C1 segment of cervical spinal cord (tissue), 14 donors: ENCODE data around the gene TBL1XR1.
"Not testable (repeated sequence)": the region's sequence is repeated elsewhere in the genome, so short reads cannot be mapped to it uniquely, and the experiment has no call there.

Experiments
- DNase-seq, 14 donors: peaks; one replicate each; lab custom pipeline; 2025; lab: John Stamatoyannopoulos, UW

Gene TBL1XR1

DNA sequence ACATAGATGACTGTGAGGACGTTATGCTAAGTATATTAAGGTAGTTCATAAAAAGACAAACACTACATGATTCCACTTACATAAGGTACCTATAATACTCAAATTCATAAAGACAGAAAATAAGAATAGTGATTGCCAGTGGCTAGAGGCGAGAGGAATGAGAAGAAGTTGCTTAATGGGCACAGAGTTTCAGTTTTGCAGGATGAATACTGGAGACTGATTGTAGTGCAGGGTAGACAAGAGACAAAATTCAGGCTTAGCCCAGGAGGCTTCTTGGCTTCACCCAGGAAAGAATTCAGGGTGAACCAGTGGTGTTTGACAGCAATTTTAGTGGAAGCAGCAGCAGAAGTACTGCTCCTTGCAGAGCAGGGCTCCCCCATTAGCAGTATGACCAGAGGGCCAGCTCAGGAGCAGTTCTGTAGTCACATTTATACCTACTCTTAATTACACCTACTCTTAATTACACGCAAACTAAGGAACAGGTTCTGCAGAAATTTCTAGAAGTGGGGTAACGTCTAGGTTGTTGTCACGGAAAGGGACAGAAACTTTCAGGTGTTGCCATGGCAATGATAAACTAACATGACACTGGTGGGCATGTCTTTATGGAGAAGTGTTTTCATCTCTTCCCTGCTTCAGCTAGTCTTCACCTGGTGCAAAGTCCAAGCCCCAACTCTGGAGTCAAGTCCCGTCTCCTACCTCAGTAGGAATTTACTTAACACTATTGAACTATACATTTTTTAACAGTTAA is 55.2 kb downstream of the TBL1XR1 start:
- DNase-seq: no peak

GRCh38 chr3:177141471-177141870 is 55.8 kb downstream of the TBL1XR1 start:
- DNase-seq: no peak

DNA sequence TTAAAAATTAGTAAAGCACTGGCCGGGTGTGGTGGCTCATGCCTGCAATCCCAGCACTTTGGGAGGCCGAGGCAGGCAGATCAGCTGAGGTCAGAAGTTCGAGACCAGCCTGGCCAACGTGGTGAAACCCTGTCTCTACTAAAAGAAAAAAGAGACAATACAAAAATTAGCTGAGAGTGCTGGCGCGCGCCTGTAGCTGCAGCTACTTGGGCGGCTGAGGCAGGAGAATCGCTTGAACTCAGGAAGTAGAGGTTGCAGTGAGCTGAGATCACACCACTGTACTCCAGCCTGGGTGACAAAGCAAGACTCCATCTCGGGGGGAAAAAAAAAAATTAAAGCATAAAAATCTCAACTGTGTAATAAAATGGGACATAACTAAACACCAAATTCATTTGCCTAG is 58.1 kb downstream of the TBL1XR1 start:
- not testable (repeated sequence) for DNase-seq

GRCh38 chr3:177137774-177138705 is 59.2 kb downstream of the TBL1XR1 start:
- no peak for DNase-seq

DNA sequence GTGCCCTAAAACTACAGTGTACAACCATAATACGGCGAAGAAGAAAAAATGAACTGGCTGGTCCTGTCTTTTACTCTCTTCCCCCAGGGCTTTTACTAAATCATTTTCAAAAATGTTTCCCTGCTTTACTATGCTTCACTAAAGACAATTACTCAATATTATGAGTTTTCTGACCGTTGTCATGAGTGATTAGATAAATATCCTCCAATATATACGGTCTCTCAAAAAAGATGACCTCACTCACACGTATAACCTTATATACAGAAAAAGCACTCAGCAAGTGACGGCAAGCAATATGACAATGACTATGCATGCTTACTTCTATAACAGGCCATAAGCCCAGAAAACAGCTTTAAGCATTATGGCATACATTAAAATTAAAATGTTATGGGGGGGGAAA is 60.5 kb downstream of the TBL1XR1 start:
- no peak for DNase-seq

GRCh38 chr3:177135841-177136492 is 61.3 kb downstream of the TBL1XR1 start:
- no peak for DNase-seq

DNA sequence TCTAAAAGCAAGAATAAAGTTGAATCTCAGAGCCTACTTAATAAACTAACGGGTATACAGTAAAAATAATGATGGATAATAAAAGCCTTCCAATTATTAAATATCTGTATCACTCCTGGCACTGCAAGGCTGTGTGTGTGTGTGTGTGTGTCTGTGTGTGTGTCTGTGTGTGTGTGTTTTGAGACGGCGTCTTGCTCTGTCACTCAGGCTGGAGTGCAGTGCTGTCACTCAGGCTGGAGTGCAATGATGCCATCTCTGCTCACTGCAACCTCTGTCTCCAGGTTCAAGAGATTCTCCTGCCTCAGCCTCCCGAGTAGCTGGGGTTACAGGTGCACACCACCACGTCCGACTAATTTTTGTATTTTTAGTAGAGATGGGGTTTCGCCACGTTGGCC is 62.5 kb downstream of the TBL1XR1 start:
- DNase-seq: no peak

DNA sequence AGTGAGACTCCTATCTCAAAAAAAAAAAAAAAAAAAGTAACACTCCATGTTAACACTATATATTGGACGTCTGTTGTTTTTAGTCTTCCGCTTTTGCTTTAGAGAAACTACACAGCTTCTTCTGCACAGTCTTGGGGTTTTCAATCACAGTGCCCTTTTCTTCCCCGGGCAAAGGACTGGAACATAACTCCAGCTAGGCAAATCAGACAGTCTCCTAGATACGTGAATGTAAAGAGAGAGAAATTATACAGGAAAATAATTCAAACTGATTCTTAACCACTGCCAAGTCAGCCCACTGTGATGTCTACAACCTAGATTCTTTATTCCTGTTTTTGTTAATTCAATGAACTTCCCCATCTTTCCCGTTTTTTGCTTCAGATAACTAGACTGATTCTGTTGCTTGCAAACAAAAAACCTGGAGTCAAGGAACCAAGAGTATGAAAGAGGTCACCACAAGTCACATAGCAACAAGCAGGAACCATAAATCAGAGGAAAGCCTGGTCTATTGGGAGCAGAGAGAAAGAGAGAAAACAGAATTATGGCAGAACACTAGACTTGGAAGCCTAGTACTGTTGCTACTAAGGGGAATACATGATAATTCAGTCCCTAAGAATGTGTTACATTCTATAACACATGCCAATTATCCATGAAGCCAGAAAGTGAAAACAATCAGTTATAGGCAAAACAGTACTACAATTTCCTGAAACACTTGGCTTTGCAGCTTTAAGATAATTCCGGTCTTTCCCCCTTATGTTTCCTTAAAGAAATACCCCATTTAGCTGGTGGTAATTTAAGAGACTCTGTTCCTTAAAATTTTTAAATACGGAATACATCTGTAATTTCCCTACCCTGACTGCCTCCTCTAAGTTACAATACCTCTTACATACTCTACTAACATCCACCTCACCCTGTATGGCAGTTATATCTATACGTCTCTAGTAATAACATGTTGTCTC is 63.1 kb downstream of the TBL1XR1 start:
- no peak for DNase-seq

DNA sequence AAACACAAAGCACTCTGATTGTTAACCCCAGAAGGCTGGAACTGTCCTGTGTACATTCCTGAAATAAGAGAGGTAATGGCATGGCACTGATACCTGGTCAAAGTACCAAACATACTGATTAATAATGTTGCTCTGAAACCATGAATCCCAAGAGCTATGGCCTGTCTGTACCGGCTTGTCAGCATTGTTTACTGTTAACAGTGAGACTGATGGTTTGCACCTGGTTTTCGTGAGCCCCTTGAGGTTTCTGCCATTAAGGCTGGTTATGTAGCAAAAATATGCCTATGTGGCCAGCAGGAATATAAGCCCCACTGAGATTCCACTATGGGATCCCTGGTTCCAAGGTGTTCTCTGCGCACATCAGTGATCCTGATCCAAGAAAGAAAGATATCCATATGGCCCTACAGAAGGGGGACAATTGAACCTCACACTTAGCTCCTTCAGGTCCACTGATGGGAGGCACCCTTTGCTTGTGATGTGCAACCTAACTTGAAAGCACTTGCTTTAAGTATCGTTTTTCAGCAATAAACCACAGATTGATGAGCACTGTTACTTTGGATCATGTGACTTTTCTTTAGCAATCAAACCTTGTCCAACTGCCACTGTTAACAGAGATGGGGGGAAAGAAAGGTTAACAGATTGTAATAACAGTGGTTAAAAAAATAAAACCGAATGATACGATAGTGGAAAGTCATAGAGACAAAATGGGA is 65.2 kb downstream of the TBL1XR1 start:
- peak in 1 of 14 donors; percentile 24 for DNase-seq

DNA sequence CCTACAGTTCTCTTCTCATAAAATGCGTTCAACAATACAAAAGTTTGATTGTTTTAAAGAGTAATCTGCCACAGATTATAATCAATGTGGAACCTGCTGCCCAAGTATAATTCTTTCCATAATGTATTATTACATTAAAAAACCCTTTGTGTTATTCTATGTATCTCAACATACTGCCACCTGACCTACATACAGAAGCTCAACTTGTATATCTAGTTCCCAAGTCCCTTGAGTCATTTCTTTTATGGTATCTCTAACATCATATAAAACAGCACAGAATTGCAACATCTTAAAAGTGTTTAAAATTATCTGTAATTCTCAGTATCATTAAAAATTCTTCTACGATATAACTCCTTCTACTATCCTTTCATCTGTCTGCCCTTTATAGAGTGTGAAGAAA is 70.3 kb downstream of the TBL1XR1 start:
- DNase-seq: no peak

- DNase-seq: peak in 1 of 14 donors; percentile 8
Observed at GRCh38 chr3:177126015-177126773, 71.1 kb downstream of the TBL1XR1 start.

DNA sequence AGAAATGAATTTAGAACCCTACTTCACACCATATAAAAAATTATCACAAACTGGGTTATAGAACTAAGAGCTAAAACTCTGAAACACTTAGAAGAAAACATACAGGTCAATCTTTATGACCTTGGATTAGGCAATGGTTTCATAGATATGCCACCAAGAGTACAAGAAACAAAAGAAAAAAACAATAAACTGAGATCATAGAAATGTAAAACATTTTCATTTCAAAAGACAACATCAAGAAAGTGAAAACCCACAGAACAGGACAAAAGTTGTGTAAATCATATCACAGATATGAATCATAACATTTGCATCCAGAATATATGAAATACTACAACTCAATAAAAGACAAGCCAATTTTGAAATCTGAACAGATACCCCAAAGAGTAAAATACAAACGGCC is 72.4 kb downstream of the TBL1XR1 start:
- DNase-seq: no peak

- DNase-seq: no peak
Observed at GRCh38 chr3:177123822-177124221, 73.5 kb downstream of the TBL1XR1 start.

GRCh38 chr3:177122183-177122856 is 75.0 kb downstream of the TBL1XR1 start:
- DNase-seq: no peak

- no peak for DNase-seq
Observed at GRCh38 chr3:177119829-177120228, 77.5 kb downstream of the TBL1XR1 start.

DNA sequence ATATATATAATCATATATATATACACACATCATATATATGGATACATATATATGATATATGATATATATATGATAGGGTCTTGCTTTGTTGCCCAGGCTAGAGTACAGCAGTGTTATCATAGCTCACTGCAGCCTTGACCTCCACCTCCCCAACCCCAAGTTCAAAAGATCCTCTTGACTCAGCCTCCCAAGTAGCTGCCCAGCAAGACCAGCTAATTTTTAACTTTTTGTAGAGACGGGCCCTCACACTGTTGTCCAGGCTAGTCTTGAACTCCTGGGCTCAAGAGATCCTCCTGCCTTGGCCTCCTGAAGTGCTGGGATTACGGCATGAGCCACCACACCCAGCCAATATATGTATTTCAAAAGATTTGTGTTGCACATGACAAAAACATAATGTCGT is 83.0 kb downstream of the TBL1XR1 start:
- no peak for DNase-seq

GRCh38 chr3:177111541-177111949 is 85.7 kb downstream of the TBL1XR1 start:
- no peak for DNase-seq

GRCh38 chr3:177110895-177111294 is 86.4 kb downstream of the TBL1XR1 start:
- peak in 1 of 14 donors; percentile 60 for DNase-seq

- DNase-seq: no peak
Observed at GRCh38 chr3:177110386-177110785, 86.9 kb downstream of the TBL1XR1 start.
